Muscle layer of colon (tissue), 2 donors: ENCODE data around the gene ACSM2A.
"Not testable (repeated sequence)": the region's sequence is repeated elsewhere in the genome, so short reads cannot be mapped to it uniquely, and the experiment has no call there.

Experiments
- H3K27ac ChIP-seq: one replicate; pipeline ENCODE4 v1.7.0; 2013; ENCODE audit warnings: low read depth, mild to moderate bottlenecking, low read length, moderate library complexity
- H3K27me3 ChIP-seq, 2 donors: one replicate each; pipeline ENCODE4 v1.7.0; 2013; ENCODE audit warnings: low read length in 2 of 2, mild to moderate bottlenecking in 2 of 2; ENCODE audit not compliant: insufficient read depth in 2 of 2, control insufficient read depth in 1 of 2
- H3K36me3 ChIP-seq: one replicate; pipeline ENCODE4 v1.7.0; 2013; ENCODE audit warnings: mild to moderate bottlenecking, low read length; ENCODE audit not compliant: insufficient read depth
- H3K4me1 ChIP-seq: one replicate; pipeline ENCODE4 v1.7.0; 2013; ENCODE audit warnings: mild to moderate bottlenecking, low read length; ENCODE audit not compliant: insufficient read depth
- H3K4me3 ChIP-seq, 2 donors: one replicate each; pipeline ENCODE4 v1.7.0; 2013; ENCODE audit warnings: low read length in 2 of 2, low read depth in 1 of 2, mild to moderate bottlenecking in 1 of 2, moderate library complexity in 1 of 2
- H3K9ac ChIP-seq: one replicate; pipeline ENCODE4 v1.7.0; 2013; ENCODE audit warnings: low read length
- H3K9me3 ChIP-seq: one replicate; pipeline ENCODE4 v1.7.0; 2013; ENCODE audit warnings: mild to moderate bottlenecking, low read length
- donor health status: abdominal sarcoma.
- donor health status: Adenocarcinoma of cecum.

ACSM2A gene

GRCh38 chr16:20510323-20510722 is 59.0 kb downstream of the ACSM2A start:
- Histone ChIP-seq H3K27me3 (no peaks in the 10 kb centered on the region), H3K9ac (no peak overlapping the region), H3K27ac (no peak overlapping the region), H3K36me3 (no peaks in the 10 kb centered on the region), H3K9me3 (no peaks in the 10 kb centered on the region), H3K4me1 (no peaks in the 10 kb centered on the region), H3K4me3 (no peak overlapping the region)

GRCh38 chr16:20515688-20516090 is 64.4 kb downstream of the ACSM2A start:
- H3K27ac ChIP-seq = no peak overlapping the region
- no peaks in the 10 kb centered on the region for H3K36me3 ChIP-seq
- H3K9me3 ChIP-seq = no peaks in the 10 kb centered on the region
- H3K27me3 ChIP-seq = no peaks in the 10 kb centered on the region
- no peak overlapping the region for H3K9ac ChIP-seq
- H3K4me3 ChIP-seq = no peak overlapping the region
- H3K4me1 ChIP-seq = no peaks in the 10 kb centered on the region

DNA sequence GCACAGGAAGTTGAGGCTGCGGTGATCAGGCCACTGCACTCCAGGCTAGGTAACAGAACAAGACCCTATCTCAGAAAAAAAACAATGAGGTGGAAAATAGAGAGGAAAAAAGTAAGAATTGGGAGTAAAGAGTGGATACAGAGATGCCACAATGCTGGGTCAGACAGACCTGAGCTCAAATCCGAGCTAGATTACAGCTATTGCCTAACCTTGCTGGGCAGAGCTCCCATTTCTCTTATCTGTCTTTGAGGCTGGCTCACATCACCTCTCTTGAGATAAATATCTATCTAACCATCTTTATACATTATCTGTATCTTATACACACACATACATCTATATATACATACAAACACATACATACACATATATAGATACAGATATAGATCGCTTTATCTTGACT is 65.8 kb downstream of the ACSM2A start:
- Histone ChIP-seq H3K27ac (no peak overlapping the region), H3K9ac (no peak overlapping the region)

GRCh38 chr16:20519231-20519630 is 67.9 kb downstream of the ACSM2A start:
- no peaks in the 10 kb centered on the region for H3K9me3 ChIP-seq
- H3K4me3 ChIP-seq = no peak overlapping the region
- H3K27ac ChIP-seq = no peak overlapping the region
- no peaks in the 10 kb centered on the region for H3K27me3 ChIP-seq
- H3K4me1 ChIP-seq = no peaks in the 10 kb centered on the region
- no peaks in the 10 kb centered on the region for H3K36me3 ChIP-seq
- H3K9ac ChIP-seq = no peak overlapping the region

More for the DNA sequence above, 65.8 kb downstream of the ACSM2A start:
- no peaks in the 10 kb centered on the region for H3K27me3 ChIP-seq
- H3K36me3 ChIP-seq = no peaks in the 10 kb centered on the region
- H3K4me3 ChIP-seq = no peak overlapping the region
- H3K4me1 ChIP-seq = no peaks in the 10 kb centered on the region
- H3K9me3 ChIP-seq = no peaks in the 10 kb centered on the region

- Histone ChIP-seq H3K27me3 (no peaks in the 10 kb centered on the region), H3K27ac (no peak overlapping the region), H3K9ac (no peak overlapping the region), H3K36me3 (no peaks in the 10 kb centered on the region), H3K4me3 (no peak overlapping the region), H3K9me3 (no peaks in the 10 kb centered on the region), H3K4me1 (no peaks in the 10 kb centered on the region)
These were observed 68.8 kb downstream of the ACSM2A start for GRCh38 chr16:20520103-20520502.

DNA sequence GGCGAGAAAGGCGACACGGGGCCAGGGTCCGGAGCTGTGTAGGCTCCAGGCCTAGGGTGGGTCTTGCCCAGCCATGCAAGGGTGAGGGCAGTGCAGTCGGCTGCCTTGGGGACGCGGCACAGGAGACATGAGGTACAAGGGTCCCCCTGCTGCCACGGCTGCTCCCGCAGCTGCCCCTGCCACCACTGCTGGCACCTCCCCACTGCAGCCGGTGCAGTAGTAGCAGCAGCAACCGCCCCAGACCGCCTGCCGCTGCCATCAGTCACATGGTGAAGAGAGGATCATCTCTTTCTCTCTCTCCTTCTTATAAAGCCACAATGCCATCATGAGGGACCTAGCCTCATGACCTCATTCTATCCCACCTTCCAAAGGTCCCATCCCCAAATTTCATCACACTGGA is 80.5 kb downstream of the ACSM2A start:
- not testable (repeated sequence) for H3K27me3 ChIP-seq, H3K27ac ChIP-seq, H3K4me3 ChIP-seq, H3K4me1 ChIP-seq, H3K36me3 ChIP-seq, H3K9me3 ChIP-seq, H3K9ac ChIP-seq

DNA sequence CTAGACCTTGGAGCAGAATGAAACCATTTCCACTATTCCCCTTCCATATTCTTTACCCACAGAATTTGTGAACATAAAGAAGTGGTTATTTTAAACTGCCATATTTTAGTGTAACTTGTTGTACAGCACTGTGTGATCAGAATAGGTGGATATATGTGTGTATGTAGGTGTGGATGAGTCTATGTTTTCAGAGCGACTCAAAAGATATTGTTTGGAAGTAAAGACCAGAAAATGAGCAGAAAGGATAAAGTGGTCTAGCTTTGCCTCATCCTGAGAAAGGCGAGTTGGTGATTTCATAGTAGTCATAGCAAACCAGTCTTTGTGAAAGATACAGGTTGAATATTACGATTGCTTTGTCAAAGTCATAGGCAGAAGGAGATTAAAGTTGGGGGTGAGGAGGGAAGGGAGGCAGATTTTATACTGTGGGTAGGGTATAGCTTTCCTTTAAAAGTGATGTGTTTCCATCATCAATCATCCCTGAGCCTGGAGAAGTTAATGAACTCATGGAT is 81.0 kb downstream of the ACSM2A start:
- not testable (repeated sequence) for H3K27ac ChIP-seq, H3K4me3 ChIP-seq, H3K27me3 ChIP-seq, H3K4me1 ChIP-seq, H3K9ac ChIP-seq, H3K36me3 ChIP-seq, H3K9me3 ChIP-seq

DNA sequence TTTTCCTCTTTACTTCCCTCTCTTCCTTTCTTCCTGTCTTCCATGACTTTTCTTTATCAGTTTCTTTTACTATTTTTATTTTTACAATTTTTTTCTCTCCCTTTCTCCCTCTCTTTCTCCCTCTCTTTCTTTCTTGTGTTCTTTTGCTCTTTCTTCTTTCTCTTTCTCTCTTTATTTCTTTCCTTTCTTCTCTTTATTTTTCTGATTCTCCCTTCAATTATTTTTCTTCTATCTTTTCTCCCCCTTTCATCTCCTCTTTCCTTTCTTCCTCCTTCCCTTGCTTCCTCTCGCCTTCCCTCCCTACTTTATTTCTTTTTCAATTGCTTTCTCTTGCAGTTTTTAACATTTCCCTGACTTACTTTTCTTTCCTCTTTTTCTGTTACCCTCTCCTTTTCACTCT is 85.3 kb downstream of the ACSM2A start:
- not testable (repeated sequence) for H3K27me3 ChIP-seq, H3K4me1 ChIP-seq, H3K27ac ChIP-seq, H3K4me3 ChIP-seq, H3K9ac ChIP-seq, H3K9me3 ChIP-seq, H3K36me3 ChIP-seq
